HG03439 (cell line): Measurements from ENCODE around the gene PSMD7.

Experiments used
- ATAC-seq: cut with Tn5 transposase; IDR thresholded peaks from one replicate; pipeline ENCODE4 v1.9.1; 2021; ENCODE audit warnings: mild to moderate bottlenecking, moderate library complexity; ENCODE audit not compliant: unreplicated experiment

PSMD7 gene

DNA sequence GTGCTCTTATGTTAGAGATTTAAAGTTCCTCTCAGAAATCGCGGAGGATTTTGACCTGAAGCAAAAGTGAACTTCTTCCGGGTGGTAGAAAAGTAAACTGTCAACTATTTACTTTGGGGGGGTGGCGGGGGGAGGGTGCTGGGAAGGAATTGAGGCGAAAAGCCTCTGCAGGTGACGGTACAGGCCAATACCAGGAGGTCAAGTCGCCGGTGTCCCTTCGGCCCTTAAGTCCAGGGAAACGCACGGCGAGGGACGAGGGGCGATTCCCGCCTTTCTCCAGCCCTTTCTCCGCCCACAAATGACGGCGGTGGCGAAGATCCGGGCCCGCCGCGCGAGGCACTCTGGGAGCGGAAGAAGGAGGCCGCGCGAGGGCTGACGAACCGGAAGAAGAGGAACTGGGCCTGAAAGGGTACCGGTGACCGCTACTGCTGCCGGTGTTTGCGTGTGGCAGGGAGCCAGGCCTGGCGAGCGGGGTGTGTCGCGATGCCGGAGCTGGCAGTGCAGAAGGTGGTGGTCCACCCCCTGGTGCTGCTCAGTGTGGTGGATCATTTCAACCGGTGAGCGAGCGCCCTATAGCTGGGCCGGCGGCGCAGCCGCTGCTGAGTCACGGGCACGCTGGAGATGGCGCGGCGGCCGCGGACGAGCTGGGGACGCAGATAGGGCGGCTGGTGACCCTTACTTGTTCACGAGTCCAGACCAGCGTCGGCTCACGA, at the start of gene PSMD7:
Gene PSMD7 (plus strand): TSS at position 383 of the 713 bp plus-strand sequence. CDS start 101 bp downstream, at position 484.
- peak; percentile 89 for ATAC-seq

DNA sequence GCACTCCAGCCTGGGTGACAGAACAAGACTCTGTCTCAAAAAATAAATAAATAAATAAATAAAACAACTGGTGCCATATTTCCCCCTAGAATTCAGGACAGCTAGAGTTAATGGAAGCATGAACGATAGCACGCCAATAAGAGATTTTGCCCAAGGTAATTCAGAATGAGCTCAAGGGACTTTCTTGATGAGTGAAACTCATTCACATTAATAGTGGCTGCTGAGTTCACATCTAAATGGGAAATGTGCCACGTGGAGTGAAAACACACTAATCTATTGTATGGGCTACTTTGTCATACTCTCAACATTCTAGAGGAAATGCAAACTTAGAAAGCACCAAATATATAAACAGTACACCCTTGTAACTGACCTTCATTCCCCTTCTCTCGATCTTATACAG, 47.4 kb upstream of the PSMD7 start:
- ATAC-seq: no peak

DNA sequence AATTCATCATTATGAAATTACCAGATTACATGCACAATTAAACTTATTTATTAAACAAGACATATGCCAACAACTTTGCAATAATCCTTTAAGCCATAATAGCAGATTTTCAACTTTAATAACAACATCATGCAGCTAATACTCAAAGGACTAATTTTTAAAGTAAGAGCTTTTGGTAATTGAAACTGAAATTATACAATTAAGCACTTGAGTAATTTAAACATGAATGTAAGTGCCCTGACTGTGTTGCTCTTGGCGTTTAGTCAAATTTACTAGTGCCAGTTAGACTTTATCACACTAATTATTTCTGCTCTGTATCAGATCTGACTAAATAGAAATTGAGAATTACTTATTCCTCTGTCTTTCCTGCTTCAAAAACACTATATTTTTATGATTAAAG, 46.8 kb upstream of the PSMD7 start:
- no peak for ATAC-seq

DNA sequence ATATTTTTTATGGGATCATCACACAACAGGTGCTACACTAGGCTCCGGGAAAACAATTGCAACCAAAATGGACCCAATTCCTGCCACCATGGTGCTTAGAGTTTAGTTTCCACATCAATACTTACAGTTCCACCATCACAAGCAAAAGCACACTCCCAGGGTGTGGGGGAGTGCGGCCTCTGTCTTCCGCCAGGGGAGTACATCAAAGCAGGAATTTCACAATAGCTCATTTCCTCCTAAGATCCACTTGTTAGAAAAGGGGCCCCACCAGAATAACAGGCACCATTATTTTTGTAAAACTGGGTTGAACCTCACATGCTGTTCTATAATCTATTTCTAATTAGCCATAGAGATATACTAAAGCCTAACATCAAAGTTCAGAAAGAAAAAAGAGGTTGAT, 44.3 kb upstream of the PSMD7 start:
- no peak for ATAC-seq

DNA sequence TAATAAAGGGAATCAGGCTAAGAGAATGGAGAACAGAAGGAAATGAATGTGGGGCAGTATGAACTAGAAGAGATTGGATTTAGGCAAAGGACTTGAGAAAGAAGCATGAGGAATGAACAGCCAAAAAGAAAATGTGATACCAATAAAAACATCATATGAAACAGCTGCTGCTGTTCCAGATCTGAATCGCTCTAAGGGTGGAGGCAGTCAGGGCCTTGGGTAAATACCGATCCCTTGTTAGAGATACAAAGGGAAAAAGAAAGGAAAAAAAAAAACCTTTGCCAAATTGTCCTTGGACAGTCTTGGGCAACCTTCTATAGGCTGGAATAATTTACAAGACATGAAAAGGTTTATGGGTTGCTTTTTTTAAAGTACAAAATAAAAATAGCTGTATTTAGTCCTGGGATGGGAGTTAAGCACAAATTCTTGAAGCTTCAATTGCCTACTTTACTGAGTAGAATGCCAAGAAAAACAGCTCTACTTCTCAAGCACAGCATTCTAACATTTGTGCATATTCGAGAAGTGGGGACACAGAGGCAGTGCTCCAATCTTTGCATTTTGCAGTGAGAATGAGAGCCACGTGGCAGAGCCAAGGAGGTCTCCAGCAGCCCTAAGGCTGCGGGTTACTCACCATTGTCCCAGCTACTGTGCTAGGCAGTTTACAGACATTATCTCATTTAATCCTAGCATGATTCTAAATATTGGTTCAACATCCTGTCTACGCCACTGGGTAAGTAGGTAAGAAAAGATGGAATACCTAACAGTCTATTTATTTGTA, 43.3 kb upstream of the PSMD7 start:
- no peak for ATAC-seq

DNA sequence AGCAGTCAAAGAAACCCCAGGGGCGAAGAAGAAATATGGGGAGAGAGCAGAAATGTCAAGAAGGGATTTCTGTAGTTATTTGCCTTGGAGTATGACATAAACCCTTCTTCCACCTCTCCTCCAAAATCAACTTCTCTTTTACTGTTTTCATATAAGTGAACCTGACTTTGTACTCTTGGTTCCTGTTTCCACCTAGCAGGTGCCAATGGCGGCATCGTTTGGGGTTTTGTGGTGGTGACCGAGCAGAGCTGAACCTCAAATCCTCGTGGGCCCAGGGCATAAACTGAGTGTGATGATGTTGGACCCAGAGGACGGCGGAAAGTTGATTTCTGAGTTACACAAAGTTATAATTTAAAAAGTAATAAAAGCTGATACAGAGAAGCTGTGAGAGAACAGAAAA, 39.6 kb upstream of the PSMD7 start:
- no peak for ATAC-seq

DNA sequence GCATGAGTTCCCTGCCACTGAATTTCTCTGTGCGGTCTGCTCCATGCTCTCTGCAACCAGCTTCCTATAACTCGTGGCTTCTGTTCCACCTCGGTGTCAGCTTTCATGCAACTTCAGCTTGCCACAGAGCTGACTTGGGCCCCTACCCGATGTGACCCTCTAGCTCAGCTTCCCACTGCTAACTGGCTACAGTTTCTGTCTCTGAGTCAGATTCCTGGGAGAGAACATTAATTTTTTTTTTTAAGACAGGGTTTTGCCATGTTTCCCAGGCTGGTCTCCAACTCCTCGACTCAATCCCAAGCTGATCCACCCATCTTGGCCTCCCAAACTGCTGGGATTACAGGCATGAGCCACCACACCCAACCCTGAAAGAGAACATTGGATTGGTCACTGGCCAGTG, 35.5 kb upstream of the PSMD7 start:
- ATAC-seq: no peak

DNA sequence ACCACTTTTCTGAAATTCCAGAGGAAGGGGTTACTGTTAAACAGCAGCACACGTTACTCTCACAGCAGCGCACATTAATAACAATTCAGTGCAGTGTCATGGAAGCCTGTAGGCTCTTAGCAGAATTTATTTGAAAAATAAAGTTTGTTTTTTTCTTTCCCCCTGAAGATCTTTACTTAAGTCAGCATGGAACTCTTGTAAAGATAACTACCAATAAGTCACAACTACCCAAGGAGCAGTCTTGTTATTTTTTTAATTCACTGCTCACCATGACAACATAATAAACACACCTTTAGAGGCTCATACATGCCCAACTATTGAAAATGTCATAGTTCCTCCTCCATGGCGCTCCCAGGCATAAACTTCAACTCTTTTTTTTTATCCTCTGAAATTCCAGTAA, 31.8 kb upstream of the PSMD7 start:
- no peak for ATAC-seq

DNA sequence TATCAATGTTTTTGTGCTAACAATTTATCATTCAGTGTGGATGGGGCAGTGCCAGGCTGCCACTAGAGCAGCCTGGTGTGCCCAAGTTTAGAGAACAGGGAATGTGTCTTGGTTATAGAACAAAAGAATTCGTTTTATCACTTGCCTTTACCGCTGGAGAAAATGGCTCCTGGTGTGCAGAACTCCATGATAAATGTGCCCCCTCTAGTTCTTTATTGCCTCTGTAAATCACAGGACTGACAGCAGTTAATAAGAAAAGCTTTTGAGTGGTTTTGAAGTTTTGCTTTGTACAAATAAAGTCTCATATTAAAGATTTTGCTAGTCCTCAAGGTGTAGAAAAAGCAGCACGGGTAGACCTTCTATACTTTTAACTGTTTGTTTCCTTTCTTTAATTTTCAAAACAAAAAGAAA, 28.2 kb upstream of the PSMD7 start:
- ATAC-seq: no peak

DNA sequence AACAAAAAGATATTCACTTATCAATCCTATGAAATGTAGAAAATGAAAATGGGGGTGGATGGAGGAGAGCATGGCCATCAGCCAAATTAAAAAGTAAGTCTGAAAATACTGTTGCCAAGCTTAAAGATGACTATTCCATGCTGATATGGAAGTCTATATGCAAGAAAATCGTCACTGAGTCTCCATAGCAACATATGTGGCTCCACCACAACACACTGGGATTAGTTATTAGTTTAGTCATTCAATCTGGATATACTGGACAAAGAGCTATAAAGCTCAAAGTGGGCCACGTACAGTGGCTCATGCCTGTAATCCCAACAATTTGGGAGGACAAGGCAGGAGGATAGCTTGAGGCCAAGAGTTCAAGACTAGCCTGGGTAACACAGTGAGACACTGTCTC, 24.7 kb upstream of the PSMD7 start:
- no peak for ATAC-seq

DNA sequence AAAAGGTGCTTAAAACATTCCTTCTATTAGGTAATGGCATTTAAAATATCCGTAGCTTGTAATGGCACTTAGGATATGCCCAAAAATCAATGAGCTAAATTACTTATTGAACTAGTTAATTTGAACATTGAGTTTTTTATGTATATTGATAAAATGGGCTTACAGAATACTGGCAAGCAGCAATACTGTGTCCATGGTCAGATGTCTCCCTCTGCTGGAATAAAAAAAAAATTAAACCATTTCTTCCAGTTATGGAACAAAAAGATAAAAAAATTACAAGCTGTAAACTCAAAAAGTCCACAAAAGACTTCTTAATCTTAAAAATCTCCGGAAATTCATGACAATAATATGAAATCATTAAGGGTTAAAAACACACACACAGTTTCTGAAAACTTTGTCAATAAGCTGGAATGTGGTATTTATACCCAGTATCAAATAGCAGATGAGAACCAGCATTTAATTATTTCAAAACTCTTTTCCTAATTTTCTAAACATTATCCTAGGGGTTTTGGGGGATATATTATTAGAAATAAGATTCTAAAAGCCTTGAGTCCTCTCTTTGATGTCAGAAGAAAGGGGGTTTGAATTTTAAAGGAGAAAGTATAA, 21.5 kb upstream of the PSMD7 start:
- ATAC-seq: no peak

DNA sequence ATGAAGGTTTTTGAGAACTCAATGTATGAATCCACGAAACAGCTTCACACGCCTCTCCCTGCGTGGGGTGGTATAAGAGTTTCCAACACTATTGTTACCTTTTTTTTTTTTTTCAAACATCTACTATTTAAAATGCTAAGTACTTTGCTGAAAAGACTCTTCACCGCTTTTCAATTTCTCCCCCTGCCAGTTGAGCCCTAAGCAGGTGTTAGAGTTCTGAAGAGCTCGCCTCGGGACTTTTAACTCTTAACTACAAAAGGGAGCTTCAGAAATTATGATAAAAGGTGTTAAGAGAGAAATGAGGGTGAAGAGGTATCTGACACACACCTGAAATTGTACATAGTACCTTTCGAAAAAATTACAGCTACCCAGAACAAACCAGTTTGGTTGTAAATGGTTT, 20.9 kb upstream of the PSMD7 start:
- no peak for ATAC-seq

DNA sequence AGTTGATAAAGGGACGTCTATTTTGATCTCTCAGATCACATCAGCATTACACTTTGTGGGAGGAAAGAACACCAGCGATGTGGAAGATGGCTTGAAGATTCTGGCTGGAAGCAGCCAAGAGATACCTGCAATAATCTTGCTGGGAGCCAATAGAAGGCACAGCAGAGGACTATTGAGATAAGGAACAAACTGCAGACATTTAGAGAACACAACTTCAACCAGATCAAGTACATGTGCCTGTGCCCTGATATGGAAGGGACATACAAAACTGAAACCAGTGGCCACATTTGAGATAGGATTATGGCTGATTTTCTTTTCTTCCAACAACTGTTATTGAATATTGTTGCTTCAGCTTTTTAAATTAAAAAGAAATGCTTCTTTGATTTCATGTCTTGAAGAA, 18.6 kb upstream of the PSMD7 start:
- ATAC-seq: no peak

DNA sequence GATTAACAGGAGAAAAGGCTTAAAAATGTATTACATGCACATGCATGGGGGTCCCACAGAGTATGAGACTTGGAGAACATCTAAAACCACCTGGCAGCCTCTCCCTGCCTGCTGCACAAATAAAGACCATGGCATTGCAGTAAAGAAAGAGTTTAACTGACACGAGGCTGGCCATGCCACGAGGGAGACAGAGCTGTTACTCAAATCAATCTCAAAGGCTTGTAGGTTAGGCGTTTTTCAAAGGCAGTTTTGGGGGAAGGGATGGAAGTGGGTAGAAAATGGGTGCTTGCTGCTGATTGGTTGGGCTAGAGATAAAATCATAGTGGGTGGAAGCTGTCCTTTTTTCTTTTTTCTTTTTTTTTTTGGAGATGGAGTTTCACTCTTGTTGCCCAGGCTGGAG, 17.3 kb upstream of the PSMD7 start:
- no peak for ATAC-seq

DNA sequence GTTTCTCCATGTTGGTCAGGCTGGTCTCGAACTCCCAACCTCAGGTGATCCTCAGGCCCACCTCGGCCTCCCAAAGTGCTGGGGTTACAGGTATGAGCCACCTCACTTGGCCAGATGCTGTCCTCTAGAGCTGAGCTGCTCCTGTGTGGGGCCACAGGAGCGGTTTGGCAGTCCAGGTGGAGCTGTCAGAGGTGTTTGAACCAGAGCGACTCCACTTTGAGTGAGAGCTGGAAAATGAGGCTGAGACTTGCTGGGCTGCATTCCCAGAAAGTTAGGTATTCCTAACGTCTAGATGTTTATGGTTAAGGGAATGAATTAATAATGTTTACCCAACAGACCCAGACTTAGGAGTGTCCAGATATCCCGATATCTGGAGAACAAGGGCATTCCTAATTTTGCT, 16.8 kb upstream of the PSMD7 start:
- no peak for ATAC-seq

DNA sequence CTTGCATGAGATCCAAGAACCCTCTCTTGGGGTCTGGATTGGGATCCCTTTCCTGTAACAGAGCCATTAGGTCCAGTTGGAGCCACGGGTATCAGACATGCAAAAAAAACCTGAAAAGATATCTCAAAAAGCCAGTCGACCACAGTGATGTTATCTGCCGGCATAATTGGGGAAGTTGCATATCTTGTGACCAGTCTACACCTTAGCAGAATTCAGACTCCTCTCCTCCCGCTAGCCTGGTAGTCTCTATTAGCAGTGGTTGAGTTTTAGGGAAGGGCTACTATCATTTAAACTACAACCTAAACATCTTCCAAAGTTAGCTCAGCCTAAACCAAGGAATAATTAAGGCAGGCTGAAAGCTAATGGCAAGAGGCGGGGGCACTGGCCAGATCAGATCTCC, 16.2 kb upstream of the PSMD7 start:
- ATAC-seq: no peak

DNA sequence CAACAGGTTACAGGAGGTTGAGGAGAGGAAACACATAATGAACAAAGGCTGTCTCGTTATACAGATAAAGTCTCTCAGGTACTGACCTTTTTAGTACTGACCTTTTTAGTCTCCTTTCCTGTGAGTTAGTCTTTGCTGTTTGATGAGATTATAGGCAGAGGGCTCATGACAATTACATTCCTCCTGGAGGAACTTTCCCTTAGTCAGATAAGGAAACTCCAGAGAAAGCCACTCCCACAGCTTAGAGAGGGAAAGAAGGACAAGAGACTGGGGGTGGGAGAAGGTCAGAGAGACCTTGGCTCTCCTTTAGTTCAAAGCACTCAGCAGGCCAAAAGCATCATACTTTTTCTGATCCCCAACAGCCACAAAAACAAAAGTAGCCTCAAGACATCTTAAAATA, 15.3 kb upstream of the PSMD7 start:
- no peak for ATAC-seq

DNA sequence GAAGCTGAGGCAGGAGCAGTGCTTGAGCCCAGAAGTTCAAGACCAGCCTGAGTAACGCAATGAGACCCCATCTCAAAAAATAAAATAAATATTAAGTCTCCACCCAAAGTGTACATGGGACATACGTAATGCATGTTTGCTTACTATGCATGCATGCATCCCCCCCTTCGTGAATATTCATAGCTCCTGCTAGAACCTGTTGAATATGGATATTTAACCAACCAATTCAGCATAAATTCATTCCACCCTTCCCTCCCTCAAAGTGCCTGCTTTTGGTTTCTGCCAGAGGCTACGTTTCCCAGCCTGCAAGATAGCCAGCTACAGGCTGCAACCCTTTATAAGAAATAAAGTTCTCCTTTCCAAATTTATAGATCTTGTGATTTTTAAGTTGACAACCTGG, 12.9 kb upstream of the PSMD7 start:
- ATAC-seq: no peak

DNA sequence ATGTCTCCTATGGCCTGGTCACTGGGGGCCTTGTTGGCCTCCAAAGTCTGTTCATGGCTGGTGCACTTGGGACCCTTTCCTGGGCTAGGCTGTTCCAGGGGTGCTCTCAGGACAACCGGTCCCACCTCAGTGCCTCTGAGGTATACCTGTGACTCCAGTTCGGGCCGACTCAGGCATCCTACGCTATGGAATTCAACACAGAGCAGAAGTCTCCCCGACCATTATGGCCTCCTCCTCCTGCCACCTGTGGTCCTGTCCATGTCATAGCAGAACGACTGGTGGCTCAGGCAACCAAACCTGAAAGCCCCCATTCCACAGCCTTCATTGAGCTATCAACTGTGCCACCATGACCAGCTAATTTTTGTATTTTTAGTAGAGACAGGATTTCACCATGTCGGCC, 8.5 kb upstream of the PSMD7 start:
- ATAC-seq: no peak

DNA sequence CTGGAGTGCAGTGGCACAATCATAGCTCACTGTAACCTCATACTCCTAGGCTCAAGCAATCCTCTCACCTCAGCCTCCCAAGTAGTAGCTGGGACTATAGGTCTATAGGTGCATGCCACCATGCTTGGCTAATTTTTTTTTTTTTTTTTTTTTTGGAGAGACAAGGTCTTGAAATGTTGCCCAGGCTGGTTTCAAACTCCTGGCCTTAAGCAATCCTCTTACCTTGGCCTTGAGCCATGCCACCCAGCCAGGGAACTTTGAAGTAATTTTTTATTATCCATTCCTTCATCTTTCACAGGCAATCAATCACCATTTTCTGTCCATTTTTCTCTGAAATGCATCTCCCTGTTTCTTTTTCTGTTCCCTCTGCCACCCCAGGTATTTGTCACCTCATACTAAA, 6.3 kb upstream of the PSMD7 start:
- ATAC-seq: no peak

DNA sequence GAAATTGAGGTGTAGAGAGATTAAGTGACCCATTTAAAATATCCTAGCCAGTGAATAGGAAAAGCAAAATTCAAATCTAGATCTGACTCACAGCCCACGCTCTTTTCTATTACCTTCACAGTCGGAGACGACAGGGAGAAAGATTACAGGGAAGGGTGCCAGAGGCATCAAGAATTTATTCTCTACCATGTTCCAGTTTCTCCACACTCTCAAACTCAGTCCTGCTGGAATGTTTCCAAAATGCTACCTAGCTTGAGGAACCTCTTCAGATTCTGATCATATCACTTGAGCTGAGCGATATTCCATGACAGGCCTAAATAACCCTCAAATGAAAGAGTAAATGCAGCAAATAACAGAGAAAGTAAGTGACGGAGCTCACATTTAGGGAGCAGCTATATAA, 5.4 kb upstream of the PSMD7 start:
- ATAC-seq: no peak

DNA sequence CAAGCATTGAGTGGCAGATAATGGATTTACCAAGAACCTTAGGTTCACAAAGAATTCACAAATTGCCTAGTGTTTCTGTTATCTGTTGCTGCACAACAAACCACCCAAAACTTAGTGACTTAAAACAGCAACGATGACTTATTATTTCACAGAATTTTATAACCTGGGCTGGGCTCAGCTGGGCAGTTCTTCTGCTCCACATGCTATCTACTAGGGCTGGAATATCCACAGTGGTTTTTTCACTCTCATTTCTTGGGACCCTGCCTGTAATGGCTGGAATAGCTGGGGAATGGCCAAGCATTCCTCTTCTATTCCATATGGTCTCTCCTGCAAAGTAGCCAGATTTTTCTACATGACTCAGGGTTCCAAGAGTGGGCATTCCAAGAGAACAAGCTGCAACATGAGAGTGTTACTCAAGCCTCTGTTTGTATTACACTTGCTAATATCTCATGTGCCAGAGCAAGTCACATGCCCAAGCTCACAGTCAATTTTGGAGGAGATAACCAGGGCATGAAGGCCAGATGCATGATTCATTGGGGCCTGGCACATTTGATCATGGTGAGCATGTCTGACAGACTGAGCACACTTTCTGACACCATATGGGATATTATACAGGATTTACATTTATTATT, 4.9 kb upstream of the PSMD7 start:
- no peak for ATAC-seq
